Breast epithelium (tissue), 3 donors: ENCODE data around the gene KITLG.

Experiments used
- POLR2A ChIP-seq: fragments of 450-650 bp; IDR thresholded peaks from one replicate; pipeline ENCODE4 v1.6.1; 2016; ENCODE audit warnings: antibody characterized with exemption, mild to moderate bottlenecking, moderate library complexity
- TF ChIP-seq, protein P1 (sequence below), 3 donors: fragments of 450-650 bp; IDR thresholded peaks; one replicate each; pipeline ENCODE4 v1.5.1; 2016 to 2017; ENCODE audit warnings: antibody characterized with exemption in 3 of 3, mild to moderate bottlenecking in 3 of 3, moderate library complexity in 3 of 3

DNA sequence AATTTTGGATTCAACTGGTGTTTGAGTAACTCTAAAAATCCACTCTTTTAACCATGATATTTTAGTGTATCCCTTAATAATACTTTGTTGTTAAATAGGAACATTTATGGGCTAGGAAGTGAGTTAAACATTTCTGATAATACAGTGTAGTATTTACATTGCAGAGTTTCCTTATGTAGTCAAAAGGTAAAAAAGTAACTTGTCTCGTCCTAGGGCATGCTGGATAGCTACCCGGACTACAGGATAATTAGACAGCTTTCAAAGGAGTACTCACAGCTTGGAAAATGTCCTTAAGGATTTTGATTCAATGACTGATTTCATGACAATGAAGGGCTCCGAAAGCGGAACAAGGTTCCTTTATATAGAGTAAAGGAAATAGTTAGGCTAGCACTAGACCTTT lies 14.5 kb upstream of the KITLG start:
- TF ChIP-seq, protein P1, sequence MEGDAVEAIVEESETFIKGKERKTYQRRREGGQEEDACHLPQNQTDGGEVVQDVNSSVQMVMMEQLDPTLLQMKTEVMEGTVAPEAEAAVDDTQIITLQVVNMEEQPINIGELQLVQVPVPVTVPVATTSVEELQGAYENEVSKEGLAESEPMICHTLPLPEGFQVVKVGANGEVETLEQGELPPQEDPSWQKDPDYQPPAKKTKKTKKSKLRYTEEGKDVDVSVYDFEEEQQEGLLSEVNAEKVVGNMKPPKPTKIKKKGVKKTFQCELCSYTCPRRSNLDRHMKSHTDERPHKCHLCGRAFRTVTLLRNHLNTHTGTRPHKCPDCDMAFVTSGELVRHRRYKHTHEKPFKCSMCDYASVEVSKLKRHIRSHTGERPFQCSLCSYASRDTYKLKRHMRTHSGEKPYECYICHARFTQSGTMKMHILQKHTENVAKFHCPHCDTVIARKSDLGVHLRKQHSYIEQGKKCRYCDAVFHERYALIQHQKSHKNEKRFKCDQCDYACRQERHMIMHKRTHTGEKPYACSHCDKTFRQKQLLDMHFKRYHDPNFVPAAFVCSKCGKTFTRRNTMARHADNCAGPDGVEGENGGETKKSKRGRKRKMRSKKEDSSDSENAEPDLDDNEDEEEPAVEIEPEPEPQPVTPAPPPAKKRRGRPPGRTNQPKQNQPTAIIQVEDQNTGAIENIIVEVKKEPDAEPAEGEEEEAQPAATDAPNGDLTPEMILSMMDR (IDR thresholded peaks at IDR 0.05): no peak
- TF ChIP-seq POLR2A: no peak
